H9 (cell line): ENCODE data around the gene UQCC3. TPM values are rescaled to one million over a fixed set of nuclear protein-coding genes. Genes with fewer than 3 reads are reported as not detected.
A peak's percentile ranks its signal among the peaks of the same experiment; 100 is the strongest.

ENCODE experiments used
- DNase-seq: peaks from one replicate; pipeline ENCODE4 v3.0.0-alpha.2; 2017
- H2AFZ ChIP-seq: one replicate; pipeline ENCODE4 v1.6.1; 2013; ENCODE audit warnings: mild to moderate bottlenecking, low read length, control low read depth, moderate library complexity
- H2AK5ac ChIP-seq: 2 replicates; pipeline ENCODE4 v1.6.1; 2013; ENCODE audit warnings: low read length, control low read depth, mixed read lengths; ENCODE audit not compliant: insufficient read length
- H2BK120ac ChIP-seq: one replicate; pipeline ENCODE4 v1.6.1; 2013; ENCODE audit warnings: low read depth, mild to moderate bottlenecking, low read length, control low read depth, inconsistent platforms; ENCODE audit not compliant: poor library complexity, severe bottlenecking
- H2BK12ac ChIP-seq: 2 replicates; pipeline ENCODE4 v1.6.1; 2013; ENCODE audit warnings: low read length, control low read depth, mixed read lengths, low read depth; ENCODE audit not compliant: insufficient read length
- H2BK15ac ChIP-seq: 2 replicates; pipeline ENCODE4 v1.6.1; 2013; ENCODE audit warnings: low read depth, low read length, control low read depth
- H2BK20ac ChIP-seq: one replicate; pipeline ENCODE4 v1.6.1; 2013; ENCODE audit warnings: low read depth, mild to moderate bottlenecking, low read length, control low read depth, inconsistent platforms; ENCODE audit not compliant: poor library complexity, severe bottlenecking
- H2BK5ac ChIP-seq: 2 replicates; pipeline ENCODE4 v1.6.1; 2013; ENCODE audit warnings: low read length, control low read depth, mixed read lengths; ENCODE audit not compliant: insufficient read length
- H3K14ac ChIP-seq: 2 replicates; pipeline ENCODE4 v1.6.1; 2013; ENCODE audit warnings: low read length, control low read depth; ENCODE audit not compliant: insufficient read depth
- H3K18ac ChIP-seq: 2 replicates; pipeline ENCODE4 v1.6.1; 2013; ENCODE audit warnings: low read depth, mild to moderate bottlenecking, mixed read lengths, low read length, control low read depth; ENCODE audit not compliant: insufficient read length
- H3K23ac ChIP-seq: 2 replicates; pipeline ENCODE4 v1.6.1; 2013; ENCODE audit warnings: low read length, control low read depth, mixed read lengths, low read depth; ENCODE audit not compliant: insufficient read length
- H3K23me2 ChIP-seq: 2 replicates; pipeline ENCODE4 v1.6.1; 2013; ENCODE audit warnings: low read depth, mild to moderate bottlenecking, mixed read lengths, low read length, control low read depth; ENCODE audit not compliant: insufficient read length, poor library complexity, severe bottlenecking
- H3K27ac ChIP-seq: 2 replicates; pipeline ENCODE4 v1.5.1; 2013; ENCODE audit warnings: low read length, control low read depth, mixed read lengths, low read depth; ENCODE audit not compliant: insufficient read length
- H3K27me3 ChIP-seq: 2 replicates; pipeline ENCODE4 v1.6.1; 2013; ENCODE audit warnings: low read length, control low read depth, inconsistent platforms; ENCODE audit not compliant: insufficient read depth
- H3K4ac ChIP-seq: 2 replicates; pipeline ENCODE4 v1.6.1; 2013; ENCODE audit warnings: low read depth, mild to moderate bottlenecking, control low read depth, inconsistent platforms, low read length, moderate library complexity
- H3K4me1 ChIP-seq: 2 replicates; pipeline ENCODE4 v1.6.1; 2013; ENCODE audit warnings: low read length, control low read depth, inconsistent platforms; ENCODE audit not compliant: insufficient read depth
- H3K4me2 ChIP-seq: 2 replicates; pipeline ENCODE4 v1.6.1; 2013; ENCODE audit warnings: low read length, control low read depth, mixed read lengths; ENCODE audit not compliant: insufficient read length, insufficient read depth
- H3K56ac ChIP-seq: 2 replicates; pipeline ENCODE4 v1.6.1; 2013; ENCODE audit warnings: low read depth, mild to moderate bottlenecking, mixed read lengths, low read length, control low read depth; ENCODE audit not compliant: insufficient read length
- H3K79me1 ChIP-seq: 2 replicates; pipeline ENCODE4 v1.6.1; 2013; ENCODE audit warnings: low read depth, mild to moderate bottlenecking, moderate library complexity, low read length, control low read depth, inconsistent platforms; ENCODE audit not compliant: insufficient read depth, poor library complexity, severe bottlenecking
- H3K79me2 ChIP-seq: 2 replicates; pipeline ENCODE4 v1.6.1; 2013; ENCODE audit warnings: low read length, control low read depth, inconsistent platforms; ENCODE audit not compliant: insufficient read depth
- H3K9ac ChIP-seq: 2 replicates; pipeline ENCODE4 v1.6.1; 2013; ENCODE audit warnings: low read length, control low read depth, mixed read lengths; ENCODE audit not compliant: insufficient read length; ENCODE audit errors: extremely low read depth
- H3K9me3 ChIP-seq: one replicate; pipeline ENCODE4 v1.6.1; 2013; ENCODE audit warnings: low read depth, low read length, inconsistent platforms; ENCODE audit not compliant: control insufficient read depth
- H3T11ph ChIP-seq: one replicate; pipeline ENCODE4 v1.6.1; 2013; ENCODE audit warnings: mild to moderate bottlenecking, low read length, control low read depth, inconsistent platforms
- H4K20me1 ChIP-seq: one replicate; pipeline ENCODE4 v1.6.1; 2013; ENCODE audit not compliant: control insufficient read depth, insufficient read length, insufficient read depth
- H4K5ac ChIP-seq: 2 replicates; pipeline ENCODE4 v1.6.1; 2013; ENCODE audit warnings: low read depth, mild to moderate bottlenecking, mixed read lengths, low read length, control low read depth; ENCODE audit not compliant: insufficient read length
- H4K8ac ChIP-seq: replicated peaks from 2 replicates; pipeline ENCODE4 v1.6.1; 2013; ENCODE audit warnings: low read length, control low read depth, mixed read lengths, low read depth; ENCODE audit not compliant: insufficient read length
- H4K91ac ChIP-seq: 2 replicates; pipeline ENCODE4 v1.6.1; 2013; ENCODE audit warnings: low read depth, mild to moderate bottlenecking, moderate library complexity, mixed read lengths, low read length, control low read depth; ENCODE audit not compliant: insufficient read length
- H3K27ac Mint-ChIP-seq, 3 experiments: 2 replicates in 2 of 3; 3 replicates in 1 of 3; pipeline ENCODE4 v1.8.0; 2020 to 2021; ENCODE audit warnings: mixed read lengths in 3 of 3, mild to moderate bottlenecking in 1 of 3, moderate library complexity in 1 of 3
- H3K27me3 Mint-ChIP-seq: 2 replicates; pipeline ENCODE4 v1.8.0; 2021; ENCODE audit warnings: low read depth, mild to moderate bottlenecking, moderate library complexity, mixed read lengths
- H3K36me3 Mint-ChIP-seq, 3 experiments: 2 replicates in 2 of 3; 3 replicates in 1 of 3; pipeline ENCODE4 v1.8.0; 2020 to 2021; ENCODE audit warnings: low read depth in 3 of 3, mixed read lengths in 3 of 3; ENCODE audit not compliant: insufficient read depth in 1 of 3
- H3K4me1 Mint-ChIP-seq, 2 experiments: 2 replicates each; pipeline ENCODE4 v1.8.0; 2020; ENCODE audit warnings: mixed read lengths in 2 of 2
- H3K4me3 Mint-ChIP-seq, 2 experiments: 2 replicates in 1 of 2; 3 replicates in 1 of 2; pipeline ENCODE4 v1.8.0; 2020 to 2021; ENCODE audit warnings: mild to moderate bottlenecking in 2 of 2, mixed read lengths in 2 of 2, moderate library complexity in 1 of 2
- H3K9me3 Mint-ChIP-seq, 2 experiments: 2 replicates in 1 of 2; 3 replicates in 1 of 2; pipeline ENCODE4 v1.8.0; 2020; ENCODE audit warnings: mild to moderate bottlenecking in 2 of 2, mixed read lengths in 2 of 2, moderate library complexity in 1 of 2
- CTCF ChIP-seq: fragments of 200-600 bp; sonication (generic); conservative IDR thresholded peaks from 3 replicates; pipeline ENCODE4 v1.8.0; 2021; ENCODE audit warnings: antibody characterized with exemption, mild to moderate bottlenecking
- WGBS: extraction: QIAGEN DNeasy Blood & Tissue Kit; methylation state at CpG from one replicate; pipeline ENCODE4 v1.1.7; 2013; ENCODE audit warnings: missing lambda C conversion rate, low lambda C conversion rate, mixed read lengths; ENCODE audit not compliant: insufficient read length; ENCODE audit errors: extremely low coverage; 5-methylcytosine and 5-hydroxymethylcytosine counted together
- total RNA-seq: library from RNA; stranded (reverse); gene quantifications from 2 replicates; pipeline ENCODE4 v1.2.1, GENCODE V29; 2021

The UQCC3 gene
- total RNA-seq, 1 experiment from 2014 or later: 11.1 TPM

- Histone ChIP-seq H3K56ac (no peak overlapping the region), H2BK20ac (no peak overlapping the region), H3K27me3 (no peaks in the 10 kb centered on the region), H2AK5ac (no peak overlapping the region), H3T11ph (no peak overlapping the region), H4K5ac (no peak overlapping the region), H3K9ac (no peak overlapping the region), H3K4me1 (peaks cover 3% of the 10 kb centered on the region; the same call in 1 of the 2 replicates), H3K79me1 (no peaks in the 10 kb centered on the region), H2BK15ac (no peak overlapping the region), H3K79me2 (peaks cover 12% of the 10 kb centered on the region; the same call in 1 of the 2 replicates), H2BK5ac (no peak overlapping the region), H3K23me2 (peaks cover 5% of the 10 kb centered on the region), H3K14ac (no peak overlapping the region), H3K18ac (no peak overlapping the region), H3K4me2 (peak overlapping the region; percentile 39), H3K23ac (no peak overlapping the region), H2AFZ (no peak overlapping the region), H4K91ac (no peak overlapping the region), H3K27ac (no peak overlapping the region), H3K9me3 (no peaks in the 10 kb centered on the region), H3K4ac (no peak overlapping the region), H2BK12ac (no peak overlapping the region), H2BK120ac (no peak overlapping the region), H4K8ac (no peak overlapping the region), H4K20me1 (no peaks in the 10 kb centered on the region)
- peak overlapping the region in 1 of 3 experiments; percentile 59; a peak in 1 of 7 replicates for H3K27ac Mint-ChIP-seq
- TF ChIP-seq CTCF: no peak
- peaks cover 7 to 9% of the 10 kb centered on the region in 2 experiments for H3K4me1 Mint-ChIP-seq
- peaks cover 14 to 46% (median 29%) of the 10 kb centered on the region in 3 experiments for H3K36me3 Mint-ChIP-seq
- DNase-seq: peak; percentile 40
- H3K4me3 Mint-ChIP-seq: peak overlapping the region; percentile 98 to 100
- no CpG with 5 or more reads among the region's 32 CpGs for WGBS
- no peaks in the 10 kb centered on the region for H3K9me3 Mint-ChIP-seq
- no peaks in the 10 kb centered on the region for H3K27me3 Mint-ChIP-seq
Measured at GRCh38 chr11:62646825-62647608, 24.5 kb upstream of the UQCC3 start.
